Measurements from ENCODE around the gene PPM1F.
"Not testable (repeated sequence)": the region's sequence is repeated elsewhere in the genome, so short reads cannot be mapped to it uniquely, and the experiment has no call there.

The PPM1F gene

GRCh38 chr22:21919526-21920307, 32.9 kb downstream of the PPM1F start:
- DNase-seq (ENCODE audit: low spot score), result no peak

- no peak for DNase-seq (ENCODE audit: low spot score)
These were observed 34.0 kb downstream of the PPM1F start for GRCh38 chr22:21918466-21919185.

- DNase-seq (ENCODE audit: low spot score), result no peak
These were observed 34.7 kb downstream of the PPM1F start for GRCh38 chr22:21917959-21918261.

GRCh38 chr22:21917181-21917958, 35.3 kb downstream of the PPM1F start:
- no peak for DNase-seq (ENCODE audit: low spot score)

GRCh38 chr22:21916309-21916918, 36.2 kb downstream of the PPM1F start:
- DNase-seq (ENCODE audit: low spot score), result no peak

GRCh38 chr22:21915624-21916308, 36.9 kb downstream of the PPM1F start:
- DNase-seq (ENCODE audit: low spot score), result no peak

- DNase-seq (ENCODE audit: low spot score), result not testable (repeated sequence)
These were observed 38.5 kb downstream of the PPM1F start for GRCh38 chr22:21914033-21914642.

GRCh38 chr22:21910367-21910766, 42.3 kb downstream of the PPM1F start:
- DNase-seq (ENCODE audit: low spot score), result not testable (repeated sequence)

- DNase-seq (ENCODE audit: low spot score), result no peak
These were observed 42.8 kb downstream of the PPM1F start for GRCh38 chr22:21909871-21910270.

- DNase-seq (ENCODE audit: low spot score), result no peak
These were observed 44.8 kb downstream of the PPM1F start for GRCh38 chr22:21907638-21908522.

GRCh38 chr22:21905234-21905633, 47.4 kb downstream of the PPM1F start:
- not testable (repeated sequence) for DNase-seq (ENCODE audit: low spot score)

- no peak for DNase-seq (ENCODE audit: low spot score)
These were observed 48.3 kb downstream of the PPM1F start for GRCh38 chr22:21904250-21904789.

- DNase-seq (ENCODE audit: low spot score), result no peak
These were observed 49.4 kb downstream of the PPM1F start for GRCh38 chr22:21903283-21903682.

- DNase-seq (ENCODE audit: low spot score), result no peak
These were observed 50.2 kb downstream of the PPM1F start for GRCh38 chr22:21902296-21903087.

GRCh38 chr22:21898354-21898896, 54.2 kb downstream of the PPM1F start:
- no peak for DNase-seq (ENCODE audit: low spot score)

GRCh38 chr22:21896951-21897513, 55.6 kb downstream of the PPM1F start:
- DNase-seq (ENCODE audit: low spot score), result no peak

- DNase-seq (ENCODE audit: low spot score), result not testable (repeated sequence)
These were observed 56.4 kb downstream of the PPM1F start for GRCh38 chr22:21896275-21896674.

- DNase-seq (ENCODE audit: low spot score), result no peak
These were observed 57.8 kb downstream of the PPM1F start for GRCh38 chr22:21894799-21895198.

Data from left forelimb (tissue), 1 donor.